WI38 (cell line): ENCODE results near the gene DOCK11.

Source experiments
- H3K4me3 ChIP-seq: 2 replicates; pipeline ENCODE4 v1.5.1; 2011; ENCODE audit warnings: low read depth, mild to moderate bottlenecking, control low read depth, low read length
- TF ChIP-seq, protein P1 (sequence below): IDR thresholded peaks from 2 replicates; pipeline ENCODE4 v1.5.1; 2012; ENCODE audit warnings: low read depth, mild to moderate bottlenecking, control low read depth, low read length

DOCK11 gene

DNA sequence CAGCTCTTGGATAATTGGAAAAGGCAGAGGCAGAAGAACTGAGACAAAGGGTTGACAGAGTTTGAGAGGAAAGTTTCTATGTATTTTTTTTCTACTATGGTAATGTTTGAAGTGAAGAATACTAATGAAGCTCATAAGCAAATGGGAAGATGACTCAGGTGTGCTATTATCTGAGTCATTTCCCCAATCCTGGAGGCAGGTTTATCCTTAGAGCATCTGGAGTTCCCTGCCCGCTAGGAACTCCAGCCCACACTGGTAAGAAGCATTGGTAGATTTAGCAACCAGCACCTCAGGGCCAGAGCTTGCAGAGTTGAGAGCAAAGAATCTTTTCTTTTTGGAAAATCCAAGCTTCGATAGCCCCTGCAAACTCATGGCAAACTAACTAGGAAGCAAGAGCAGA lies 55.2 kb downstream of the DOCK11 start:
- TF ChIP-seq, protein P1, sequence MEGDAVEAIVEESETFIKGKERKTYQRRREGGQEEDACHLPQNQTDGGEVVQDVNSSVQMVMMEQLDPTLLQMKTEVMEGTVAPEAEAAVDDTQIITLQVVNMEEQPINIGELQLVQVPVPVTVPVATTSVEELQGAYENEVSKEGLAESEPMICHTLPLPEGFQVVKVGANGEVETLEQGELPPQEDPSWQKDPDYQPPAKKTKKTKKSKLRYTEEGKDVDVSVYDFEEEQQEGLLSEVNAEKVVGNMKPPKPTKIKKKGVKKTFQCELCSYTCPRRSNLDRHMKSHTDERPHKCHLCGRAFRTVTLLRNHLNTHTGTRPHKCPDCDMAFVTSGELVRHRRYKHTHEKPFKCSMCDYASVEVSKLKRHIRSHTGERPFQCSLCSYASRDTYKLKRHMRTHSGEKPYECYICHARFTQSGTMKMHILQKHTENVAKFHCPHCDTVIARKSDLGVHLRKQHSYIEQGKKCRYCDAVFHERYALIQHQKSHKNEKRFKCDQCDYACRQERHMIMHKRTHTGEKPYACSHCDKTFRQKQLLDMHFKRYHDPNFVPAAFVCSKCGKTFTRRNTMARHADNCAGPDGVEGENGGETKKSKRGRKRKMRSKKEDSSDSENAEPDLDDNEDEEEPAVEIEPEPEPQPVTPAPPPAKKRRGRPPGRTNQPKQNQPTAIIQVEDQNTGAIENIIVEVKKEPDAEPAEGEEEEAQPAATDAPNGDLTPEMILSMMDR, result no peak
- no peak overlapping the region for H3K4me3 ChIP-seq

DNA sequence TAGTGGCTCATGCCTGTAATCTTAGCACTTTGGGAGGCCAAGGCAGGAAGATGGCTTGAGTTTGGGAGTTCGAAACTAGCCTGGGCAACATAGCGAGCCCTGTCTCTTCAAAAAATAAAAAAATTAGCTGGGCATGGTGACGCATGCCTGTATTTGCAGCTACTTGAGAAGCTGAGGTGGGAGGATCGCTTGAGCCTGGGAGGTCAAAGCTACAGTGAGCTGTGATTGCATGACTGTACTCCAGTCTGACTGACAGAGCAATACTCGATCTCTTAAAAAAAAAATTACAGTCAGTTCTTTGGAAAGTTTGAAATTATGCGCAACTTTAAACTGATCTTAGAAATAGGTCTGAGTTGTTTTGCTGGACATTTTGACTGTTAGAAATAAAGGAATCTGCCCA lies 55.8 kb downstream of the DOCK11 start:
- TF ChIP-seq, protein P1, result no peak
- H3K4me3 ChIP-seq, result no peak overlapping the region

DNA sequence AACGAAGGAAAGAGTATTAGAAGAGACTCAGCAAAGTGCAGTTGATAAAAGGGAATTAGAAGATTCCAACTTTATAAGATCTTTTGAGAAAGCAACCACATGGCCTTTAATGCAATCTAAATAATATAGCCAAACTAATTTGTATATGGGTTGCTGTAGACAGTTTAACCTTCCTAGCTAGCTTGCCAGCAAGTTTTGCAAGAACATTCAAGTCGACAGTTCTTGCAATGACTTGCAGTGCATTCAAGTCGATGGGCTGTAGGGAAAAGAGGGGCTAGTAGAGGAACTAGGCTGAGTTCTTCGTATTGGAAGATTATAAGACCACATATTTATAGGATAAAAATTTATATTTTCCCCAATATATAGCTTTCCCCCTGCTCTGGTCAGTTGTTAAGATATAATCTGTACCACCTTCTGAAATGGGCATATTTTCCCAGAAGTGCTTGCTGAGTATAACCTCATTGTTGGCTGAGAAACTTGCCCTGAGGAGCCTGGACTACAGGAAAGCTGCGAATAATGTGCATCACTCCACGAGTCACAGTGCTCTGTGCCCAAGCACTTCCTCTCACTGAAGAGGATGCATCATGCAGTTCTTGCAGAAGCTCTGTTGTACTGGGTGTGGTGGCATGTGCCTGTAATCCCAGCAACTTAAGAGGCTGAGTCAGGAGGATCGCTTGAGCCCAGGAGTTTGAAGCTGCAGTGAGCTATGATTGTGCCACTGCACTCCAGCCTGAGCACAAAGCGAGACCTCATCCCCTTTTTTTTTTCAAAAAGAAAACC lies 56.7 kb downstream of the DOCK11 start:
- TF ChIP-seq, protein P1, result no peak
- no peak overlapping the region for H3K4me3 ChIP-seq

DNA sequence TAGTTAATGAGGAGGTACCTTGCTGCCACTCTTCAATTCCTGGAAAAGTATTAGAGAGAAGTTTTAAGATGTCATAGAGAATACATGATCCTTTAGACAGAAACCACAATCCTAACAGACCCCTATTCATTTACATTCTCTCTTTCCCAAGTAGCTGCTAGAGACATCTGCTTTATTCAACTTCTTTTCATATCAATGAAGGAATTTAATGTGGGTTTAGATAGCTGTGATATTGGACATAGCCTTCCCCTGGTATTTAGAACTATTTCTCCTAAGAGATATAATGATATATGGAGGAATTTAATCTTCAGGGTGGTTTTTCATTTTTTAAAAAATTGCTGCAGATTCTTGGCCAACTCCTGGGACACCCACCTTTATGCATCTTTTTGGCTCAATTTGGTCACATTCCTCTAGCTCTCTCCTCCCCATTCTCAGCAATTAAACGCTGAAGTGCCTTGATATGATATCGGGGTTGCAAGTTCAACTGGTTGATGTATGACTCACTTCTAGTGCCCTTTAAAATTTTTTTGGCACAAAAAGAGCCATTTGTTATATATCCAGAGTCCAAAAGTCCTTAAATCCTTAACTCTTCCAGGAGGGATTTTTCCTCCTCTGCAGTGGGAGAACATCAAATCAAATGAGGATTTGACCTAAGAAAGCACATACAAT lies 57.6 kb downstream of the DOCK11 start:
- H3K4me3 ChIP-seq, result no peak overlapping the region
- TF ChIP-seq, protein P1, result no peak

DNA sequence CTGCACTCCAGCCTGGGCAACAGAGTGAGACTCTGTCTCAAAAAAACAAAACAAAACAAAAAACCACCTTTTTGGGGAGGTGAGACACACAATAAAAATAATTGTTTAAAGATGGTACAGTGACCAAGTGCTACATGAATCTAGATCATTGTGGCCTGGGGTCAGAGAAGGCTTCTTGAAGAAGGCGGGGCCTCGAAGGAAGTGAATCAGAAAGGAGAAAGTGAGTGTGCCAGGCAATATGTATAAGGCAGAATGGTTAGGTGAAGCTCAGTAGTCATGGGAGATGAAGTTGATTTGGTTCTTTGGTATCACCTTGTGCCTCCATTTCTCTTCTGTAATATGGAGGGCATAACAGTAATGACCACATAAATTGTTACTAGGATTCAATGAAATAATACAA lies 58.9 kb downstream of the DOCK11 start:
- TF ChIP-seq, protein P1, result no peak
- H3K4me3 ChIP-seq, result no peak overlapping the region

DNA sequence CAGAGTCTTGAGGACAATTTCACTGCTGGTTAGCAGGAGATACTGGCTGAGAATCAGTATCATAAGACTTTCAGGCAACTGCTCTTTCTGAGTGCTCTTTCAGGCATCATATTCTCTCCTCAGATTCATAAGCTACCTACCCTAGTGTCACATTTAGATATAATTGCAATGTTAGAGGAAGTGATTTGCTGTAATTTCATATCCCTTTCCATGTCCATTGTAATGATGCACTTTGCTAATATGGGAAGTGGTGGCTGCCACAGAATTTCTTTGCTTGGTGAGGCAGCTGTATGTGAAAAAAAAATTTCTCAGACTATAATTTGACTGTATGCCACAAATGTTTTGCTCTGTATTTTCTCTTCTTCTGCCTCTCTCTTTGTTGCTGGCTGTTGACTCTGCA lies 63.3 kb downstream of the DOCK11 start:
- no peak overlapping the region for H3K4me3 ChIP-seq
- TF ChIP-seq, protein P1, result no peak

DNA sequence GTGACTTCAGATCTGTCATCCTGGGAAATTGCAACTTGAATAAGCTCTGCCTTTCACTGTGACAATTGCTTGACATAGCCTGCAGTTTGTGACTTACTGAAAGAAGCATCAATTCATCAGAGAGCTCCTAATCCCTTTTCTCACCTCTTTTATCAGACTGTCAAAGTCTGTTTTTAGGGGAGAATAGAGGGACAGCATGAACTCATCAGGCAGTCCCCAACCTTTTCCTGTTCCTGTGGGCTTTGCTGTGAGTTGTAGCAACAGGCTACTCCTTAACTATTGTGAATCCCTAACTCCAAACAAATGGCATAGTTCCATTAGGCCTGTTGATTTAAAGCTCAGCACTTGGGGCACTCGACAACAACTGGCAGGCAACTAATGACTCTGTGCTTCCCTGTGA lies 64.9 kb downstream of the DOCK11 start:
- TF ChIP-seq, protein P1, result no peak
- no peak overlapping the region for H3K4me3 ChIP-seq
